ENCODE data around the gene TGFA.

GRCh38 chr2:70482401-70482800 lies 71.2 kb downstream of the TGFA start:
- TF ChIP-seq POLR2A (IDR thresholded peaks at IDR 0.05) (no peak), CTCF (IDR thresholded peaks at IDR 0.05) (no peak)

Measured in body of pancreas (tissue), 4 donors.